H9 (cell line): ENCODE data around the gene ATXN1L. TPM values are rescaled to one million over a fixed set of nuclear protein-coding genes. Genes with fewer than 3 reads are reported as not detected.

ENCODE experiments used
- DNase-seq: peaks from one replicate; pipeline ENCODE4 v3.0.0-alpha.2; 2017
- H2AFZ ChIP-seq: one replicate; pipeline ENCODE4 v1.6.1; 2013; ENCODE audit warnings: mild to moderate bottlenecking, low read length, control low read depth, moderate library complexity
- H2AK5ac ChIP-seq: 2 replicates; pipeline ENCODE4 v1.6.1; 2013; ENCODE audit warnings: low read length, control low read depth, mixed read lengths; ENCODE audit not compliant: insufficient read length
- H2BK120ac ChIP-seq: one replicate; pipeline ENCODE4 v1.6.1; 2013; ENCODE audit warnings: low read depth, mild to moderate bottlenecking, low read length, control low read depth, inconsistent platforms; ENCODE audit not compliant: poor library complexity, severe bottlenecking
- H2BK12ac ChIP-seq: 2 replicates; pipeline ENCODE4 v1.6.1; 2013; ENCODE audit warnings: low read length, control low read depth, mixed read lengths, low read depth; ENCODE audit not compliant: insufficient read length
- H2BK15ac ChIP-seq: 2 replicates; pipeline ENCODE4 v1.6.1; 2013; ENCODE audit warnings: low read depth, low read length, control low read depth
- H2BK20ac ChIP-seq: one replicate; pipeline ENCODE4 v1.6.1; 2013; ENCODE audit warnings: low read depth, mild to moderate bottlenecking, low read length, control low read depth, inconsistent platforms; ENCODE audit not compliant: poor library complexity, severe bottlenecking
- H2BK5ac ChIP-seq: 2 replicates; pipeline ENCODE4 v1.6.1; 2013; ENCODE audit warnings: low read length, control low read depth, mixed read lengths; ENCODE audit not compliant: insufficient read length
- H3K14ac ChIP-seq: 2 replicates; pipeline ENCODE4 v1.6.1; 2013; ENCODE audit warnings: low read length, control low read depth; ENCODE audit not compliant: insufficient read depth
- H3K18ac ChIP-seq: 2 replicates; pipeline ENCODE4 v1.6.1; 2013; ENCODE audit warnings: low read depth, mild to moderate bottlenecking, mixed read lengths, low read length, control low read depth; ENCODE audit not compliant: insufficient read length
- H3K23ac ChIP-seq: 2 replicates; pipeline ENCODE4 v1.6.1; 2013; ENCODE audit warnings: low read length, control low read depth, mixed read lengths, low read depth; ENCODE audit not compliant: insufficient read length
- H3K23me2 ChIP-seq: 2 replicates; pipeline ENCODE4 v1.6.1; 2013; ENCODE audit warnings: low read depth, mild to moderate bottlenecking, mixed read lengths, low read length, control low read depth; ENCODE audit not compliant: insufficient read length, poor library complexity, severe bottlenecking
- H3K27ac ChIP-seq: 2 replicates; pipeline ENCODE4 v1.5.1; 2013; ENCODE audit warnings: low read length, control low read depth, mixed read lengths, low read depth; ENCODE audit not compliant: insufficient read length
- H3K27me3 ChIP-seq: 2 replicates; pipeline ENCODE4 v1.6.1; 2013; ENCODE audit warnings: low read length, control low read depth, inconsistent platforms; ENCODE audit not compliant: insufficient read depth
- H3K4ac ChIP-seq: 2 replicates; pipeline ENCODE4 v1.6.1; 2013; ENCODE audit warnings: low read depth, mild to moderate bottlenecking, control low read depth, inconsistent platforms, low read length, moderate library complexity
- H3K4me1 ChIP-seq: 2 replicates; pipeline ENCODE4 v1.6.1; 2013; ENCODE audit warnings: low read length, control low read depth, inconsistent platforms; ENCODE audit not compliant: insufficient read depth
- H3K4me2 ChIP-seq: 2 replicates; pipeline ENCODE4 v1.6.1; 2013; ENCODE audit warnings: low read length, control low read depth, mixed read lengths; ENCODE audit not compliant: insufficient read length, insufficient read depth
- H3K56ac ChIP-seq: 2 replicates; pipeline ENCODE4 v1.6.1; 2013; ENCODE audit warnings: low read depth, mild to moderate bottlenecking, mixed read lengths, low read length, control low read depth; ENCODE audit not compliant: insufficient read length
- H3K79me1 ChIP-seq: 2 replicates; pipeline ENCODE4 v1.6.1; 2013; ENCODE audit warnings: low read depth, mild to moderate bottlenecking, moderate library complexity, low read length, control low read depth, inconsistent platforms; ENCODE audit not compliant: insufficient read depth, poor library complexity, severe bottlenecking
- H3K79me2 ChIP-seq: 2 replicates; pipeline ENCODE4 v1.6.1; 2013; ENCODE audit warnings: low read length, control low read depth, inconsistent platforms; ENCODE audit not compliant: insufficient read depth
- H3K9ac ChIP-seq: 2 replicates; pipeline ENCODE4 v1.6.1; 2013; ENCODE audit warnings: low read length, control low read depth, mixed read lengths; ENCODE audit not compliant: insufficient read length; ENCODE audit errors: extremely low read depth
- H3K9me3 ChIP-seq: one replicate; pipeline ENCODE4 v1.6.1; 2013; ENCODE audit warnings: low read depth, low read length, inconsistent platforms; ENCODE audit not compliant: control insufficient read depth
- H3T11ph ChIP-seq: one replicate; pipeline ENCODE4 v1.6.1; 2013; ENCODE audit warnings: mild to moderate bottlenecking, low read length, control low read depth, inconsistent platforms
- H4K20me1 ChIP-seq: one replicate; pipeline ENCODE4 v1.6.1; 2013; ENCODE audit not compliant: control insufficient read depth, insufficient read length, insufficient read depth
- H4K5ac ChIP-seq: 2 replicates; pipeline ENCODE4 v1.6.1; 2013; ENCODE audit warnings: low read depth, mild to moderate bottlenecking, mixed read lengths, low read length, control low read depth; ENCODE audit not compliant: insufficient read length
- H4K8ac ChIP-seq: replicated peaks from 2 replicates; pipeline ENCODE4 v1.6.1; 2013; ENCODE audit warnings: low read length, control low read depth, mixed read lengths, low read depth; ENCODE audit not compliant: insufficient read length
- H4K91ac ChIP-seq: 2 replicates; pipeline ENCODE4 v1.6.1; 2013; ENCODE audit warnings: low read depth, mild to moderate bottlenecking, moderate library complexity, mixed read lengths, low read length, control low read depth; ENCODE audit not compliant: insufficient read length
- H3K27ac Mint-ChIP-seq, 3 experiments: 2 replicates in 2 of 3; 3 replicates in 1 of 3; pipeline ENCODE4 v1.8.0; 2020 to 2021; ENCODE audit warnings: mixed read lengths in 3 of 3, mild to moderate bottlenecking in 1 of 3, moderate library complexity in 1 of 3
- H3K27me3 Mint-ChIP-seq: 2 replicates; pipeline ENCODE4 v1.8.0; 2021; ENCODE audit warnings: low read depth, mild to moderate bottlenecking, moderate library complexity, mixed read lengths
- H3K36me3 Mint-ChIP-seq, 3 experiments: 2 replicates in 2 of 3; 3 replicates in 1 of 3; pipeline ENCODE4 v1.8.0; 2020 to 2021; ENCODE audit warnings: low read depth in 3 of 3, mixed read lengths in 3 of 3; ENCODE audit not compliant: insufficient read depth in 1 of 3
- H3K4me1 Mint-ChIP-seq, 2 experiments: 2 replicates each; pipeline ENCODE4 v1.8.0; 2020; ENCODE audit warnings: mixed read lengths in 2 of 2
- H3K4me3 Mint-ChIP-seq, 2 experiments: 2 replicates in 1 of 2; 3 replicates in 1 of 2; pipeline ENCODE4 v1.8.0; 2020 to 2021; ENCODE audit warnings: mild to moderate bottlenecking in 2 of 2, mixed read lengths in 2 of 2, moderate library complexity in 1 of 2
- H3K9me3 Mint-ChIP-seq, 2 experiments: 2 replicates in 1 of 2; 3 replicates in 1 of 2; pipeline ENCODE4 v1.8.0; 2020; ENCODE audit warnings: mild to moderate bottlenecking in 2 of 2, mixed read lengths in 2 of 2, moderate library complexity in 1 of 2
- CTCF ChIP-seq: fragments of 200-600 bp; sonication (generic); conservative IDR thresholded peaks from 3 replicates; pipeline ENCODE4 v1.8.0; 2021; ENCODE audit warnings: antibody characterized with exemption, mild to moderate bottlenecking
- WGBS: extraction: QIAGEN DNeasy Blood & Tissue Kit; methylation state at CpG from one replicate; pipeline ENCODE4 v1.1.7; 2013; ENCODE audit warnings: missing lambda C conversion rate, low lambda C conversion rate, mixed read lengths; ENCODE audit not compliant: insufficient read length; ENCODE audit errors: extremely low coverage; 5-methylcytosine and 5-hydroxymethylcytosine counted together
- total RNA-seq: library from RNA; stranded (reverse); gene quantifications from 2 replicates; pipeline ENCODE4 v1.2.1, GENCODE V29; 2021

Gene ATXN1L
- total RNA-seq, 1 experiment from 2014 or later: 30.3 TPM

GRCh38 chr16:71878911-71879310 is 33.1 kb downstream of the ATXN1L start:
- no peak overlapping the region for H4K8ac ChIP-seq
- no peak overlapping the region for H3K4ac ChIP-seq
- Mint-ChIP-seq H3K4me1 (peaks cover 10 to 16% of the 10 kb centered on the region in 2 experiments), H3K4me3 (no peak overlapping the region), H3K27ac (no peak overlapping the region), H3K27me3 (no peaks in the 10 kb centered on the region), H3K36me3 (peaks cover 23 to 52% (median 49%) of the 10 kb centered on the region in 3 experiments), H3K9me3 (no peaks in the 10 kb centered on the region)
- H3K79me2 ChIP-seq: no peaks in the 10 kb centered on the region
- no peaks in the 10 kb centered on the region; the same call in 1 of the 2 replicates for H3K4me1 ChIP-seq
- H4K91ac ChIP-seq: no peak overlapping the region
- no peak overlapping the region for H2BK12ac ChIP-seq
- H4K20me1 ChIP-seq: no peaks in the 10 kb centered on the region
- H2AK5ac ChIP-seq: no peak overlapping the region
- H3K79me1 ChIP-seq: no peaks in the 10 kb centered on the region
- no peak overlapping the region for H4K5ac ChIP-seq
- no peak overlapping the region for H2BK20ac ChIP-seq
- H3K23me2 ChIP-seq: peaks cover 10% of the 10 kb centered on the region
- H2AFZ ChIP-seq: no peak overlapping the region
- no peak overlapping the region for H3K4me2 ChIP-seq
- H2BK15ac ChIP-seq: no peak overlapping the region
- H3K9ac ChIP-seq: no peak overlapping the region
- H3T11ph ChIP-seq: no peak overlapping the region
- H3K18ac ChIP-seq: no peak overlapping the region
- H2BK5ac ChIP-seq: no peak overlapping the region
- no CpG with 5 or more reads among the region's 4 CpGs for WGBS
- no peak overlapping the region for H3K27ac ChIP-seq
- H3K23ac ChIP-seq: no peak overlapping the region
- H3K56ac ChIP-seq: no peak overlapping the region
- DNase-seq: no peak
- no peak for TF ChIP-seq CTCF
- no peaks in the 10 kb centered on the region for H3K27me3 ChIP-seq
- no peak overlapping the region for H2BK120ac ChIP-seq
- H3K9me3 ChIP-seq: no peaks in the 10 kb centered on the region
- H3K14ac ChIP-seq: no peak overlapping the region
